ENCODE measurements around the gene KDSR.
"Not testable (repeated sequence)": the region's sequence is repeated elsewhere in the genome, so short reads cannot be mapped to it uniquely, and the experiment has no call there.

The KDSR gene

GRCh38 chr18:63365876-63366212, 1.2 kb downstream of the KDSR start:
- FAIRE-seq = no peak

DNA sequence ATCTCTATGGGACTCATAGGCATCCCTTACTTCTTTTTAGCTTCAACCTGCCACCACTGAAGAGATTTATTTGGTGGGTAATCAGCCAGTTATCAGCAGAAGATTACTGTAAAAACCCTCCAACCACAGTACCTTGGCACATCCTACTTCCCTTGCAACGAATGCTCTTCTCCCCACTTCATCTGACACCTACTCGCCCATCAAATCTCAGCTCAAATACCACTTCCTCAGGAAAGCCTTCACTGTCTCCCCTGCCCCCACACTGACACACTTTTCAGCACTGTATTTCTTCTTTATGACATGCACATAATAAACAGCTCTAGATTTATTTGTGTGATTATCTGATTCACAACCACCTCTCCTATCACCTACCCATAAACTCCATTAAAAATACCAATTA, 3.1 kb downstream of the KDSR start:
- FAIRE-seq = no peak

GRCh38 chr18:63363420-63363819, 3.6 kb downstream of the KDSR start:
- FAIRE-seq = not testable (repeated sequence)

- no peak for FAIRE-seq
Observed at GRCh38 chr18:63356272-63356896, 10.6 kb downstream of the KDSR start.

DNA sequence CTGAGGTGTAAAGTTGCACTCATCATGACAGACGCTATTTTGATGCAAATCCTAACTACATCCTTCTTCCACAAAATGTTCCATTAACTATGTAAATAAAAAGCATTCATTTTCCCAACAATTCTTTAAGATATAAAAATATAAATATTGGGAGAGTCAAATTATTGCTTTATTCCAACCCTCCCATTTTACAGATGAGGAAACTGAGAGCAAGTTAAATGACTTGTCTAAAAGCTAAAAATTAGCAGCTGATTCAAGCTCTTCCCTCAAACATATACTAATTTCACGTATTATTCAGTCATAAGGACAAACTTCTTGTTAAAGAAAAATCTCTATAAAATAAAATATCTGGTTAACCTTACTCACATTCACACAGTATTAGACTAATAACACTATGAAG, 16.8 kb downstream of the KDSR start:
- no peak for FAIRE-seq

DNA sequence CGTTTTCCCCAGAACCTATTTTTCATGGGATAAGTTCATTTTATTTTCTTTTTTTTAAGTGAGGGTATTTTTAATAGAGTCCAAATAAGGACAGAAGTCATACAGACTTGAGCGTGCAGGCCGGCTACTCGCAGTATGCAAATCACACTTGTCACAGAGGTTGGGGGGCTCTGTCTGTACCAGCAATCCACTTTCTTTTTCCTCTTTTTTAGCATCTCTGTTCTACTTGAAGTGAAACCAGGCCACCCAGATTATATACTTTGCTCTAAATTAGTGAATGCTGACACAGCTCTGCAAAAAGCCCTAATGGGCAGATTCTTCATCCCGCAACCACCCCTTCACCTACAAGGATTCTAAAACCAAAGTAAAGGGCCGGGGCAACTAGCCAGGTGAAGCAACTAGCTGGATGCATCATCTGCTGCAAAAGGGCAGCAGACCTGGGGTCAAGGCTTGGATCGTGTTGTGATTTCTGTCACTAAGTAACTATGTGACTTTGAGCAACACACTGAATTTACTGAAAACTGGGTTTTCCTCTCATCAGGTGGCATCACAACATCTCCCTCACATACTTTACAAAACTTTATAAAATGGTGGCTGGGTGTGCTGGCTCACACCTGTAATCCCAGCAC, 18.4 kb downstream of the KDSR start:
- no peak for FAIRE-seq

DNA sequence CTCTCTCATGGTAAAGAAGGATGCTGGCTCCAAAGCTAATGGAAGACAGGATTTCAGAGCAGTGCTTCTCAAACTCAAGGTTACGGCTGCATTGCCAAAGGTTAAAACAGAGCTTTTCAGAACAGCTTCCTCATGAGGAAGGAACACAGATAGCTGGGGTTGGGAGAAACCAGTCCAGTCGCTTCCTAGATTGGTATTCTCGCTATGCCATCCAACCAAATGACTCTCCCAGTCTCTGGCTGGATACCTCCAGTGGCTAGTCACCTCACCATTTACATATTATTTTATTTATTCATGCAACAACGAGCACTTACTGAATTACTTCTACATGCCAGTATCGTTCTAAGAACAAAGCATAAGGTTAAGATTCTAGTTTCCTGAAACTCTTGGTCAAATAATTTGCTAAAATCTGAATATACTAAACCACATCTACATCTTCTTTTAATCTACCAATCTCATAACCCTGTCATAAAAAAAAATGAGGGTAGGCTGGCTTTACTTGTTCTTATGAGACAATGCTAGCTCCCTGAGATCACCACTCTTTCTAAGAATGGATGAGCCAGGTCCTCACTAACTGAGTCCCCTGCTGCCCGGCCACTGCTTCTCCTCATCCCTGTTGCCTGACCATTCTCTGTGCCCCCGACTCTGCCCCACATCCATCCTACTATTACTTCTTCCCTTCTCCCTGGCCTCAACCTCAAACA, 20.4 kb downstream of the KDSR start:
- FAIRE-seq = no peak

GRCh38 chr18:63346031-63346430, 21.0 kb downstream of the KDSR start:
- no peak for FAIRE-seq

GRCh38 chr18:63344918-63345317, 22.1 kb downstream of the KDSR start:
- FAIRE-seq = no peak

- FAIRE-seq = no peak
Observed at GRCh38 chr18:63344263-63344662, 22.7 kb downstream of the KDSR start.

DNA sequence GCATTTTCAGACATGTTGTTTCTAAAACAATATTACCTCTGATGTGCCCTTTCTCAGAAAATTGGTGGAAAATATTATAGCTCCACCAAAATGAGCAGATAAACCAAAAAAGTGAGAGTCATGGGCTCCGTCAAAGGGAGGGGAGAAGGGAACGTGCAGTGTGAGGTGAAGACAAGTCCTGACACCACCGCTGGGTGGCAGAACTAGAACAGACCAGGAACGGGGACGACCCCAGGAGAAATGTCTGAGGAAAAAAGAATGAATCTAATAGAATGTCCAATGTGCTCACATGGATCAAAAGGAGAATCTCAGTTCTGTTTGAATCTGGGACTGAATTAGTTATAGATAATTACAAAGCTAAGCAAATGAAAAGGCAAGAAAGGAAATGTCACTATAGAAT, 24.8 kb downstream of the KDSR start:
- peak; percentile 25 for FAIRE-seq

- peak; percentile 80 for FAIRE-seq
Observed at GRCh38 chr18:63339920-63340484, 27.0 kb downstream of the KDSR start.

- no peak for FAIRE-seq
Observed at GRCh38 chr18:63336366-63337099, 30.5 kb downstream of the KDSR start.

DNA sequence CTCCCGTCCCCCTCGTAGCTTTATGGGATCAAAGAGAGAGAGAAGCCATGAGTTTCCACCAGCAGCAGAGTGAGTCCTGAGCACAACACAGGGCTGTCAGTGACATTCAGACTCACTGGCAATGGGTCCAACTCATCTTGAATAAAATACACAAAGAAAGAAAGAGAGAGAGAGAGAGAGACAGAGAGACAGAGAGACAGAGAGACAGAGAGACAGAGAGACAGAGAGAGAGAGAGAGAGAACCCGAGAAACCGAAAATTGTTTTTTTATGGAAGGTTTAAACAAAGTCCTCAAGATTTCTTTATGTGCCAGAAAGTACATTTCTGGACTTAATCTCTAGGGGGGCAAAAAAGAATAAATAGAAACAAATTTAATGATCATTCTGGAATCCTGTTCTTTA, 35.9 kb downstream of the KDSR start:
- no peak for FAIRE-seq

DNA sequence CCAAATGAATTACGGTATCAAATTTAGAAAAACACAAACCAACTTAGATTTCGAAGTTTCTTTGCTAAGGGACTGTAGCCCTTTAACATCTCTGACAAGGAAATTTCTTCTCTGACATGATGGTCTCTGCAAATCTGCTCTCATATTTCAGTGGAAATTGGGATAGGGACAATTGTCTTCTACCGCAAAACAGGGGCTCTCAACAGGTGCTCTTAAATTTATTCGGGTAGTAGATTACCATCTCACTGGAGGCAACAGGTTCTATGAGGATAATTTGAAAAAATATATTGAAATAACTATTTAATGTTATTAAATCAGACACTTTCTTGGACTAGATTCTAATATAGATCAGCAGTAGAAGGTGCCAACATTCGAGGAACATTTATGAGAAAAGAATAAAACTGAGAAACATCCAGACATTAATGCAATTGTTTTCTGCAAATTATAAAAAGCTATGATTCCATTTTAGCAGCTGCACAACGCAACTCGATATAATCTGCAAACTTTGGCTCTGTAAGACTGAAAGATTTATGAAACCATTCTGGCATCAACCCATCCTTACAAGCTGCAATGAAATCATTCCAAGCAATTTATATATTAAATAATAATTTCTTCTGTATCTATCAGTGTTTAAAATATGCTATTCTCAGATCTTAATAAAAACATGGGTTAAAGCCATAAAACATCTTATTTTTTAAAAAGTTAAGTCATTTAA, 37.4 kb downstream of the KDSR start:
- FAIRE-seq = peak; percentile 52

- FAIRE-seq = no peak
Observed at GRCh38 chr18:63326011-63326410, 41.0 kb downstream of the KDSR start.

GRCh38 chr18:63325086-63325686, 41.8 kb downstream of the KDSR start:
- FAIRE-seq = no peak

DNA sequence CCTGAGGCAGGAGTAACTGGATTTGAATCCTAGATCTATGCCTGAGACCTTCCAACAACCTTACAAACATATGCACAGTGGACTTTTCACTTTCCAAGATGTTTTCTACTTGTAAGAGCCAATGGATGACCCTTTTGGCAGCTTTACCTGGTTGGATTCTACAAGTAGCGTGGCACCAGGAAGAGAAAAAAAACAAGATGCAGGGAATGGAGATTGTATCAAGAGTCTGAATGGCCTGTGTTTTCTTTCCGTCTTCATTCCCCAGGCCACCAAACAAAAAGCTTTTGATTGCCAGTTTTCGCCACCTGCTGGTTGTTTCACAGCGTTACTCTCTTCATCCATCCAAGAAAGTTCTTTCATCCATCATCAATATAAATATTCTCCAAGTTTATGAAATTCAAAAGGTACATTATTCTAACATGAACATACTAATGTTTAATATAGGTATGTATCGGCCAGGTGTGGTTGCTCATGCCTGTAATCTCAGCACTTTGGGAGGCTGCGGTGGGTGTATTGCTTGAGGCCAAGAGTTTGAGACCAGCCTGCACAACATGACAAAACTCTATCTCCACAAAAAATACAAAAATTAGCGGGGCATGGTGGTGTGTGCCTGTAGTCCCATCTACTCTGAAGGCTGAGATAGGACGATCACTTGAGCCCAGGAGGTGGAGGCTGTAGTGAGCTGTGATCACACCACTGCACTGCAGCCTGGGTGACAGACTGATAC, 43.9 kb downstream of the KDSR start:
- peak; percentile 97 for FAIRE-seq

GRCh38 chr18:63322206-63322605, 44.8 kb downstream of the KDSR start:
- FAIRE-seq = no peak

GRCh38 chr18:63321291-63321690, 45.7 kb downstream of the KDSR start:
- no peak for FAIRE-seq

GRCh38 chr18:63320975-63321265, 46.1 kb downstream of the KDSR start:
- FAIRE-seq = no peak

All from G401.6 (cell line).